ENCODE measurements around the gene MIER1. TPM values are rescaled to one million over a fixed set of nuclear protein-coding genes. Genes with fewer than 3 reads are reported as not detected.

Gene MIER1
- total and polyA plus RNA-seq, 2 donors, result 26.7 to 42.7 TPM

- no peaks in the 10 kb centered on the region for H3K27me3 ChIP-seq (ENCODE audit: control insufficient read depth in 2 of 2, insufficient read depth in 1 of 2, low read length in 1 of 2)
- no peak overlapping the region for H3K27ac ChIP-seq (ENCODE audit: low read depth in 1 of 2, low read length in 1 of 2)
- H3K4me3 ChIP-seq (ENCODE audit: low read length in 2 of 2), result no peak overlapping the region
- H3K4me1 ChIP-seq (ENCODE audit: control insufficient read depth in 2 of 2, insufficient read depth in 2 of 2, low read length in 2 of 2), result peaks cover 8 to 9% of the 10 kb centered on the region in 2 donors
- DNase-seq (ENCODE audit: low read depth in 6 of 9, low spot score in 9 of 9), result no peak
- H3K9me3 ChIP-seq (ENCODE audit: control insufficient read depth in 2 of 2, insufficient read depth in 1 of 2, low read length in 1 of 2), result peaks cover 3 to 9% of the 10 kb centered on the region in 2 donors
- 96% methylated on average over 1 of the region's 1 CpG for WGBS
- peaks cover 4 to 6% of the 10 kb centered on the region in 2 donors for H3K36me3 ChIP-seq (ENCODE audit: control insufficient read depth in 2 of 2, insufficient read depth in 2 of 2, low read length in 1 of 2)
These were observed 5.7 kb upstream of the MIER1 start for GRCh38 chr1:66919063-66919462.

GRCh38 chr1:66919828-66920227 is 5.0 kb upstream of the MIER1 start:
- Histone ChIP-seq H3K4me1 (ENCODE audit: control insufficient read depth in 2 of 2, insufficient read depth in 2 of 2, low read length in 2 of 2) (peaks cover 10 to 11% of the 10 kb centered on the region in 2 donors), H3K27me3 (ENCODE audit: control insufficient read depth in 2 of 2, insufficient read depth in 1 of 2, low read length in 1 of 2) (no peaks in the 10 kb centered on the region), H3K27ac (ENCODE audit: low read depth in 1 of 2, low read length in 1 of 2) (no peak overlapping the region), H3K4me3 (ENCODE audit: low read length in 2 of 2) (no peak overlapping the region), H3K36me3 (ENCODE audit: control insufficient read depth in 2 of 2, insufficient read depth in 2 of 2, low read length in 1 of 2) (peaks cover 4 to 6% of the 10 kb centered on the region in 2 donors), H3K9me3 (ENCODE audit: control insufficient read depth in 2 of 2, insufficient read depth in 1 of 2, low read length in 1 of 2) (peaks cover 3 to 9% of the 10 kb centered on the region in 2 donors)
- no peak for DNase-seq (ENCODE audit: low read depth in 6 of 9, low spot score in 9 of 9)
- WGBS, result 97% methylated on average over 3 of the region's 3 CpGs

- no peak for DNase-seq (ENCODE audit: low read depth in 6 of 9, low spot score in 9 of 9)
- 96% methylated on average over 2 of the region's 2 CpGs for WGBS
- H3K27ac ChIP-seq (ENCODE audit: low read depth in 1 of 2, low read length in 1 of 2), result no peak overlapping the region
These were observed 4.2 kb upstream of the MIER1 start for GRCh38 chr1:66920543-66920942.

GRCh38 chr1:66925558-66925910 is 744 bp downstream of the MIER1 start:
- Histone ChIP-seq H3K36me3 (ENCODE audit: control insufficient read depth in 2 of 2, insufficient read depth in 2 of 2, low read length in 1 of 2) (peaks cover 0 to under 1% of the 10 kb centered on the region in 2 donors), H3K9me3 (ENCODE audit: control insufficient read depth in 2 of 2, insufficient read depth in 1 of 2, low read length in 1 of 2) (peaks cover 0 to under 1% of the 10 kb centered on the region in 2 donors), H3K27me3 (ENCODE audit: control insufficient read depth in 2 of 2, insufficient read depth in 1 of 2, low read length in 1 of 2) (no peaks in the 10 kb centered on the region), H3K27ac (ENCODE audit: low read depth in 1 of 2, low read length in 1 of 2) (peak overlapping the region; percentile 90 to 95), H3K4me3 (ENCODE audit: low read length in 2 of 2) (peak overlapping the region; percentile 90 to 91), H3K4me1 (ENCODE audit: control insufficient read depth in 2 of 2, insufficient read depth in 2 of 2, low read length in 2 of 2) (peaks cover 15 to 24% of the 10 kb centered on the region in 2 donors)
- DNase-seq (ENCODE audit: low read depth in 6 of 9, low spot score in 9 of 9), result no peak
- 11% methylated on average over 11 of the region's 11 CpGs for WGBS

More at GRCh38 chr1:66920543-66920942, 4.2 kb upstream of the MIER1 start:
- Histone ChIP-seq H3K9me3 (ENCODE audit: control insufficient read depth in 2 of 2, insufficient read depth in 1 of 2, low read length in 1 of 2) (peaks cover 3 to 9% of the 10 kb centered on the region in 2 donors), H3K36me3 (ENCODE audit: control insufficient read depth in 2 of 2, insufficient read depth in 2 of 2, low read length in 1 of 2) (peaks cover 4 to 6% of the 10 kb centered on the region in 2 donors), H3K4me3 (ENCODE audit: low read length in 2 of 2) (no peak overlapping the region), H3K4me1 (ENCODE audit: control insufficient read depth in 2 of 2, insufficient read depth in 2 of 2, low read length in 2 of 2) (peaks cover 10 to 12% of the 10 kb centered on the region in 2 donors), H3K27me3 (ENCODE audit: control insufficient read depth in 2 of 2, insufficient read depth in 1 of 2, low read length in 1 of 2) (no peaks in the 10 kb centered on the region)

GRCh38 chr1:66925944-66926343 is 1.2 kb downstream of the MIER1 start:
- Histone ChIP-seq H3K9me3 (ENCODE audit: control insufficient read depth in 2 of 2, insufficient read depth in 1 of 2, low read length in 1 of 2) (no peaks in the 10 kb centered on the region), H3K27me3 (ENCODE audit: control insufficient read depth in 2 of 2, insufficient read depth in 1 of 2, low read length in 1 of 2) (no peaks in the 10 kb centered on the region), H3K36me3 (ENCODE audit: control insufficient read depth in 2 of 2, insufficient read depth in 2 of 2, low read length in 1 of 2) (no peaks in the 10 kb centered on the region), H3K4me3 (ENCODE audit: low read length in 2 of 2) (peak overlapping the region; percentile 90 to 91), H3K4me1 (ENCODE audit: control insufficient read depth in 2 of 2, insufficient read depth in 2 of 2, low read length in 2 of 2) (peaks cover 15 to 24% of the 10 kb centered on the region in 2 donors), H3K27ac (ENCODE audit: low read depth in 1 of 2, low read length in 1 of 2) (no peak overlapping the region)
- WGBS, result 67% methylated on average over 9 of the region's 9 CpGs
- no peak for DNase-seq (ENCODE audit: low read depth in 6 of 9, low spot score in 9 of 9)

GRCh38 chr1:66927528-66927927 is 2.7 kb downstream of the MIER1 start:
- Histone ChIP-seq H3K4me3 (ENCODE audit: low read length in 2 of 2) (no peak overlapping the region), H3K27ac (ENCODE audit: low read depth in 1 of 2, low read length in 1 of 2) (no peak overlapping the region), H3K4me1 (ENCODE audit: control insufficient read depth in 2 of 2, insufficient read depth in 2 of 2, low read length in 2 of 2) (peaks cover 15 to 24% of the 10 kb centered on the region in 2 donors), H3K27me3 (ENCODE audit: control insufficient read depth in 2 of 2, insufficient read depth in 1 of 2, low read length in 1 of 2) (no peaks in the 10 kb centered on the region), H3K36me3 (ENCODE audit: control insufficient read depth in 2 of 2, insufficient read depth in 2 of 2, low read length in 1 of 2) (no peaks in the 10 kb centered on the region), H3K9me3 (ENCODE audit: control insufficient read depth in 2 of 2, insufficient read depth in 1 of 2, low read length in 1 of 2) (no peaks in the 10 kb centered on the region)
- no peak for DNase-seq (ENCODE audit: low read depth in 6 of 9, low spot score in 9 of 9)

GRCh38 chr1:66929146-66929688 is 4.4 kb downstream of the MIER1 start:
- WGBS, result 91% methylated on average over 3 of the region's 3 CpGs
- peak overlapping the region; percentile 59 to 81 for H3K4me3 ChIP-seq (ENCODE audit: low read length in 2 of 2)
- no peaks in the 10 kb centered on the region for H3K9me3 ChIP-seq (ENCODE audit: control insufficient read depth in 2 of 2, insufficient read depth in 1 of 2, low read length in 1 of 2)
- peaks cover 5 to 16% of the 10 kb centered on the region in 2 donors for H3K4me1 ChIP-seq (ENCODE audit: control insufficient read depth in 2 of 2, insufficient read depth in 2 of 2, low read length in 2 of 2)
- H3K36me3 ChIP-seq (ENCODE audit: control insufficient read depth in 2 of 2, insufficient read depth in 2 of 2, low read length in 1 of 2), result no peaks in the 10 kb centered on the region
- peak overlapping the region; percentile 27 to 82 for H3K27ac ChIP-seq (ENCODE audit: low read depth in 1 of 2, low read length in 1 of 2)
- no peaks in the 10 kb centered on the region for H3K27me3 ChIP-seq (ENCODE audit: control insufficient read depth in 2 of 2, insufficient read depth in 1 of 2, low read length in 1 of 2)
- DNase-seq (ENCODE audit: low read depth in 6 of 9, low spot score in 9 of 9), result no peak

GRCh38 chr1:66929691-66929998 is 4.9 kb downstream of the MIER1 start:
- Histone ChIP-seq H3K9me3 (ENCODE audit: control insufficient read depth in 2 of 2, insufficient read depth in 1 of 2, low read length in 1 of 2) (no peaks in the 10 kb centered on the region), H3K4me1 (ENCODE audit: control insufficient read depth in 2 of 2, insufficient read depth in 2 of 2, low read length in 2 of 2) (peaks cover 8 to 18% of the 10 kb centered on the region in 2 donors), H3K27me3 (ENCODE audit: control insufficient read depth in 2 of 2, insufficient read depth in 1 of 2, low read length in 1 of 2) (no peaks in the 10 kb centered on the region), H3K27ac (ENCODE audit: low read depth in 1 of 2, low read length in 1 of 2) (peak overlapping the region; percentile 82 to 95), H3K36me3 (ENCODE audit: control insufficient read depth in 2 of 2, insufficient read depth in 2 of 2, low read length in 1 of 2) (no peaks in the 10 kb centered on the region), H3K4me3 (ENCODE audit: low read length in 2 of 2) (peak overlapping the region; percentile 59 to 81)
- 25% methylated on average over 9 of the region's 9 CpGs for WGBS
- DNase-seq (ENCODE audit: low read depth in 6 of 9, low spot score in 9 of 9), result no peak

GRCh38 chr1:66929999-66930822 is 5.4 kb downstream of the MIER1 start:
- under 1% methylated on average over 83 of the region's 83 CpGs for WGBS
- H3K4me3 ChIP-seq (ENCODE audit: low read length in 2 of 2), result peak overlapping the region; percentile 81 to 95
- peaks cover 10 to 18% of the 10 kb centered on the region in 2 donors for H3K4me1 ChIP-seq (ENCODE audit: control insufficient read depth in 2 of 2, insufficient read depth in 2 of 2, low read length in 2 of 2)
- peak overlapping the region; percentile 89 to 95 for H3K27ac ChIP-seq (ENCODE audit: low read depth in 1 of 2, low read length in 1 of 2)
- DNase-seq (ENCODE audit: low read depth in 6 of 9, low spot score in 9 of 9), result peak; percentile 69 to 97 (median 94)
- H3K9me3 ChIP-seq (ENCODE audit: control insufficient read depth in 2 of 2, insufficient read depth in 1 of 2, low read length in 1 of 2), result no peaks in the 10 kb centered on the region
- no peaks in the 10 kb centered on the region for H3K36me3 ChIP-seq (ENCODE audit: control insufficient read depth in 2 of 2, insufficient read depth in 2 of 2, low read length in 1 of 2)
- H3K27me3 ChIP-seq (ENCODE audit: control insufficient read depth in 2 of 2, insufficient read depth in 1 of 2, low read length in 1 of 2), result no peaks in the 10 kb centered on the region
